HG03103 (cell line): ENCODE results near the gene FJX1.

ENCODE experiments used
- ATAC-seq: cut with Tn5 transposase; IDR thresholded peaks from one replicate; pipeline ENCODE4 v1.9.1; 2021; ENCODE audit warnings: low read depth; ENCODE audit not compliant: unreplicated experiment

FJX1 gene

GRCh38 chr11:35617687-35618496 lies at the start of gene FJX1:
Gene FJX1, plus strand, starts transcription at chr11:35618460. Its CDS starts 177 bp downstream, at chr11:35618637.
- peak; percentile 34 for ATAC-seq

DNA sequence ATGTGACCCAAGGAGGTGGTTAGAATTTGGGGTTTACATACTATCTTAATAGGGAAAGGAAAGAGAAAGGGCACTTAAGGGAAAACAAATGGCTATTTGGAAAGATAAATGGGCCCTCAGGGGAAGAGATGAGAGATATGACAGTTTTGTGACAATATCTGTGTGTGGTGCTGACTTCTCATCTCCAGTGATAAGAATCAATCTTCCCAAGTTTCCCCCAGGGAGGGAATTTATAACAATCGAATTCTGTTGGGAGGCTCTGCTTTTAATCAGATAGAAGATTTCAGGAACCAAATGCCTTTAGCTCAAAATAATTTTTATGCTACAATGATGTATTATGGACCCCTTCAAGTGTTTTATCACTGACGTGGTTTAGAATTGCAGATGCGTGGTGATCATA lies 46.6 kb upstream of the FJX1 start:
- ATAC-seq = no peak

DNA sequence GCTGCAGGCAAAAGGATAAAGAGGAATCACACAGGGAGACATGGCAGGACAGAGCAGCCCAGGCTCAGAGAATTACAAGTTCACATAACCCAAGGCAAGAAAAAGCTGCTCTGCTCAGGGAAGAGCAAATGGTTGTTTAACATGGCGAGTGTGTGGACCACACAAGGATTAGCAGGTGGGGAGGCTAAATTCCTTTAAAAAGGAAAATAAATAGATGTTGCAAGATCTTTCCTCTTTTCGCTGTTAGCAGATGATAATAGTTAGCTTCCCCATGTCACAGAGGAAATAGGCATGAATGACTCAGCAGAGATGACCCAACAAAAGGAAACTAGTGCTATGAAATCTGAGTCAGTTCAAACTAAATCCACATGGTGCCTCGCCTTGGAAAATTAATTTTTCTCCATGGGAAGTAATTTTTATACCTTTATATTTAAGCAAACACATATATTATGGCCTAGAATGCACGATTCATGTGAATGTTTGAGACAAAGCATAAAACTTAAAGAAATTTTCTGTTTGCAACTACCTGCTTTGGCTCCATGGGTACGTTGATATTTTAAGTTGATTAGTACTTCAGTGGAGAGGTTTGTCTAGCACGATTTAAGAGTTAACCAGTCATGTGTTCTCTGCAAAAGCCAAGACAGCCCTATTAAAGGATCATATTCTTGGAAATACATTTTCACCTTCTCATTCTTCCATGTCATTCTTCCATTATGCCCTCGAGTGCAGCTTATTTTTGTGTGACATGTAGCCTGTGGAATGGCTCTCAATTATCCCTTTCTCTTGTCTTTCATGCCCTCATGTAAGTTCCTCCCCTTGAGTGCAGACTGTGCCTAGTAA lies 38.5 kb upstream of the FJX1 start:
- no peak for ATAC-seq

GRCh38 chr11:35580397-35580781 lies 37.9 kb upstream of the FJX1 start:
- no peak for ATAC-seq

DNA sequence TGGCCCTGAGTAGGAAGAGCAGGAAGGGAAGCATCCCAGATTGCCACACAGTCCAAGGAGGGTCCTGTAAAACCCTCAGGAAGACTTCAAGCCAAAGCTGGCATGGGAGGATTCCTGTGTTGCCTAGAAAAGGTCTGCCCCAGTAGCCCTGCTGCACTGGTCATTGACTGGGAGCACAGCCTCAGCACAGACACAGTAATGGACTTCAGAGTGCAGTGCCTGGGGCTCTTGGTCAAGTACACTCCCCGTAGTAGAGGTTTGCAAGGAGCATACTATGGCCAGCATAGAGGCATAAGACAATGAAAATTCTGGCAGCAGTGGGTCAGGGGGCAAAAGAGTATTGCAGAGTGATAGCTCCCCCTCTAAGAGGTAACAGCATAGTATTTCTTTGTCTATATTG lies 36.2 kb upstream of the FJX1 start:
- ATAC-seq = no peak

DNA sequence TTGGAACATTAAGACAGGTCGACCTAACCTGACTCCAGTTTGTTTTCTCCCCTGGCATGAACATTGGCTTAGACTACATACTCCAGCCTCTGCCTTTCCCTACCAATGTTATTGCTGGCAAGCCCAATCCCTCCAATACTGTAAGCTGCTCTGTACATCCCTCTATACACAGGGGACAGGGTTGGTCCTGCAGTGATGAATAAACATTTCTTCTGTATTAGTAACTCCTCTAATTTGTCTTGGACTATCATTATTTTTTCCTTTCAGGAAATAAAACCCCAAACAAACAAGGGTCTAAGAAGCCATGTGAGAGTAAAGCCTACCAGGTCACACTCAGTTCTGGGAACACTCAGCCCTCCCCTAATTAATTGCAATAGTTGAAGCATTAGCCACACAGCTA lies 35.1 kb upstream of the FJX1 start:
- ATAC-seq = no peak

GRCh38 chr11:35583843-35584242 lies 34.4 kb upstream of the FJX1 start:
- ATAC-seq = no peak

GRCh38 chr11:35584321-35584720 lies 33.9 kb upstream of the FJX1 start:
- no peak for ATAC-seq

DNA sequence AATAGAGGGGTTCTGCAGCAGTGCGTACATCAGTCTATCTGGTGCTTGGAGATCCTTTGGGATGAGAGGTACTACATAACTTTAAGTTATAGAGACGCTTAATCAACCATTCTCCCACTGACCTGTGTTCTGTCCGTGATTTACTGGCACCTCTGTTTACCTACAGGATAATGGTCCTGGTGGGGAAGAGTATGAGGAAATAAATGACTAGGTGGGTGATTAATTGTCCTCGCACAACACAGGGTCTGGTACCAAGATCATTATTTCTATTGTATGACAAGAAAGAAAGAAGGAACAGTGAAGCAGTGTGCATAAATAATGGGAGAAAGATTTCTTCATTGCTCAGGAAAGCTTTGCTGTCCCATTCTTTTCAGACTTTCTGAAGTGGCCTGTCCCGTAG lies 32.8 kb upstream of the FJX1 start:
- no peak for ATAC-seq

GRCh38 chr11:35586222-35586621 lies 32.0 kb upstream of the FJX1 start:
- no peak for ATAC-seq

DNA sequence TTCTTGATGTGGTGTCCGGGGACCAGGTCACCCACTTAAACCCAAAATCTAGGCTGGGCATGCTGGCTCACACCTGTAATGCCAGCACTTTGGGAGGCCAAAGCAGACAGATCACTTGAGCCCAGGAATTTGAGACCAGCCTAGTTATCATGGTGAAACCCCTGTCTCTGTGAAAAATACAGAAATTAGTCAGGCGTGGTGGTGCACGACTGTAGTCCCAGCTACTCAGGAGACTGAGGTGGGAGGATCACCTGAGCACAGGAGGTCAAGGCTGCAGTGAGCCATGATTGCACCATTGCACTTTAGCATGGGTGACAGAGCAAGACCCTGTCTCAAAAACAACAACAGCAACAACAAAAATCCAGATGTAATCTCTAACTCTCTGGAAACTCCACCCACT lies 30.3 kb upstream of the FJX1 start:
- no peak for ATAC-seq

- no peak for ATAC-seq
Measured at GRCh38 chr11:35588627-35589026, 29.6 kb upstream of the FJX1 start.

DNA sequence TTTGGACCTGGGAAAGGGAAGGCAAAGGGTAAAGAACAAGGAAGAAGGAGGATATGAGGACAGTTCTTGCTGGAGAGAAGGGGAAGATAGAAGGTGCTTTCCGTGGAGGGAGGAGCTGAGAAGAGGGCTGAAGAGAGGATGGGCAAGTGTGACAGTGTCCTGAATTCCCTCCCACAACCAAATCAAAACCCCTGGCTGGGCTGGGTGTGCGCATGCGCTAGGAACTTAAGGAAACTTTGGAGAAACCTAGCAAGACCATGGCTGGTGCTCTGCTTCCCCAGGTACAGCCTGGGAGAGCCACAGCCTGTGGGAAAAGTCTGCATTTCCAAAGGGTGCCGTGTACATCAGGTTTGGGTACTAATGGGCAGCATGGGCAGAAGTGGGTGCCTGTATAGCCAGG lies 29.0 kb upstream of the FJX1 start:
- no peak for ATAC-seq

DNA sequence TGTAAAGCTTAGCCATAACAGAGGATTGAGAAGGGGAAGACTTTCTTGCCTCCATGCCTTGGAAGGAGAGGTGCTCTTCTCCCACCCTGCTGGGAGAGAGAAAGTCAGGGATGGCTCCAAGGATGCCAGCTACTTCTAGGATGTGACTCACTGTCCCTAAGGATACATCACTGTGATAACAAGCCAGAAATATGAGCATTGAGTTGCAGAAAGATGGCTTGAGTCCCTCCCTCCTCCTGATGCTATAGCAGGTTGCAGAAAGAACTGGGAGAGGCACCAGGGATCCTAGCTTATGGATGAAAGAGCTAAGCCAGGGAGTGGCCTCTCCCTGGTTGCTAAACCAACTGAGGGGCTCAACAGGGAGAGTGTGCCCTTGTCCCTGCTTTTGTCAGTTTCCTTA lies 27.8 kb upstream of the FJX1 start:
- ATAC-seq = no peak

DNA sequence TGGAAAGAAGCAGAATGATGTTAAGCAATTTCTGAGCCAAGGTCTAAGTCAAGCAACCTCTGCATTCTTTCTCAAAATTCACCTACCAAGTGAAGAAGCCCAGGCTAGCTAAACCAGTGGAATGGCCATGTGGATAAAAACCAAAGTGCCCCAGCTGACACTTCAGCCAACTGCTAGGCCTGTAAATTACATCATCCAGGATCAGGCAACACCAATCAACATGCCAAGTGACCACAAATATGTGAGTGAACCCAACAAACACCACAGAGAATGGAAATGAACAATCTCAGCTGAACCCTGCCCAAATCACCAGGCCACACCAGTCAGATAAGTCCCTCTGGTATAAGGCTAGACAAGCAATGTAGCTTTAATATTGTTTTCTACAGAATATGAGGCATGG lies 25.1 kb upstream of the FJX1 start:
- no peak for ATAC-seq

- no peak for ATAC-seq
Measured at GRCh38 chr11:35594680-35595079, 23.6 kb upstream of the FJX1 start.

GRCh38 chr11:35598254-35599125 lies 19.8 kb upstream of the FJX1 start:
- ATAC-seq = no peak

- ATAC-seq = no peak
Measured at GRCh38 chr11:35600331-35600838, 17.9 kb upstream of the FJX1 start.

DNA sequence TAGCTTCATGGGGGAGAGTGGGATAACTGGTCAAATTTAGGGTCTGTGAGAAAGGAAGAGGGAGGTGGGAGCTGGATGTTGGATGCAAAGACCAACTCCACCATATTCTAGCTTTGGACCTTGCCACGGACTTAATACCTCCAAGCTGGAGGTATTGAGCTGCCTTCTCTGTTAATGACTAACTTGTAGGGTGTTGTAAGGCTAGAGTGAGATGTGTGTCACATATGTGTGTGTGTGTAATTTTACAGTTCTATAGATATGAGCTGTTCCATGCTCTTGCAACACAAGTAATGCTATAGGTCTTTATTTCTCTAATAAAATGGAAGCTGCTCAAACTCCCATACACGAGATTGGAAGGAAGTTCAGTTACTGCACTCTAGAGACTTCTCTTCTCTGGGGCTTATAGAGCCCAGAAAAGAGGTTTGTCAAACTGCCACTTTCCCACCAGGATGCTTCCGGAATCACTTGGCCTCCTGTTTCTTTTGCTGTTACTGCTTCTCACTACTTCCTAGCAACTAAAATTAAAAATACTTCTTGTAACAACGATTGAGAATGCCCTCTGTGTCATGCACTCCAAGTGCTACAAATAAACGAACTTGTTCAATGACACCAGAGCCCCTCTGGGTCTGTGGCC lies 16.0 kb upstream of the FJX1 start:
- ATAC-seq = no peak

DNA sequence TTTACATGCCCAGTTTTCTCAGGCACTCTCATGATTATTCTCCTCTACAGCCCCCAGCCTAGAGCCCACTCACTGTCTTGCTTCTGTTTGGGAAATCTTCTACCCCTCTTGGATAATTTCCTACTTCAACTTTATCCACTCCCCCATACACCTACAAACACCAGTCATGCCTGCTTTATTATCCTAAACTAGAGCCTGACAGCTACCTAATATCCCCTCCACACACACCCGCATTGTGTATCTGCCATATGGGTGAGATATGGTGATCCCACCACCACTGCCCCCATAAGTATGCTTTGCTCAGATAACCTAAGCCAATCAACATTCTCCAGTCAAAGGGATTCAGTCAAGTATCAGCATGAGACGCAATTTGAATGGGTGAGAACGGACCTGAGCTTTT lies 15.3 kb upstream of the FJX1 start:
- ATAC-seq = no peak
